Choroid plexus epithelial cell (primary cell): ENCODE results near the gene KRTAP10-1.

ENCODE experiments used
- DNase-seq: peaks from one replicate; pipeline ENCODE4 v3.0.0-alpha.2; 2010; ENCODE audit warnings: low read depth
- H3K4me3 ChIP-seq: 2 replicates; pipeline ENCODE4 v1.5.1; 2011; ENCODE audit warnings: low read depth, mild to moderate bottlenecking, control low read depth, low read length, moderate library complexity
- CTCF ChIP-seq: conservative IDR thresholded peaks from 2 replicates; pipeline ENCODE4 v1.5.1; 2011; ENCODE audit warnings: low read depth, mild to moderate bottlenecking, control low read depth, inconsistent platforms, low read length, moderate library complexity

Gene KRTAP10-1

DNA sequence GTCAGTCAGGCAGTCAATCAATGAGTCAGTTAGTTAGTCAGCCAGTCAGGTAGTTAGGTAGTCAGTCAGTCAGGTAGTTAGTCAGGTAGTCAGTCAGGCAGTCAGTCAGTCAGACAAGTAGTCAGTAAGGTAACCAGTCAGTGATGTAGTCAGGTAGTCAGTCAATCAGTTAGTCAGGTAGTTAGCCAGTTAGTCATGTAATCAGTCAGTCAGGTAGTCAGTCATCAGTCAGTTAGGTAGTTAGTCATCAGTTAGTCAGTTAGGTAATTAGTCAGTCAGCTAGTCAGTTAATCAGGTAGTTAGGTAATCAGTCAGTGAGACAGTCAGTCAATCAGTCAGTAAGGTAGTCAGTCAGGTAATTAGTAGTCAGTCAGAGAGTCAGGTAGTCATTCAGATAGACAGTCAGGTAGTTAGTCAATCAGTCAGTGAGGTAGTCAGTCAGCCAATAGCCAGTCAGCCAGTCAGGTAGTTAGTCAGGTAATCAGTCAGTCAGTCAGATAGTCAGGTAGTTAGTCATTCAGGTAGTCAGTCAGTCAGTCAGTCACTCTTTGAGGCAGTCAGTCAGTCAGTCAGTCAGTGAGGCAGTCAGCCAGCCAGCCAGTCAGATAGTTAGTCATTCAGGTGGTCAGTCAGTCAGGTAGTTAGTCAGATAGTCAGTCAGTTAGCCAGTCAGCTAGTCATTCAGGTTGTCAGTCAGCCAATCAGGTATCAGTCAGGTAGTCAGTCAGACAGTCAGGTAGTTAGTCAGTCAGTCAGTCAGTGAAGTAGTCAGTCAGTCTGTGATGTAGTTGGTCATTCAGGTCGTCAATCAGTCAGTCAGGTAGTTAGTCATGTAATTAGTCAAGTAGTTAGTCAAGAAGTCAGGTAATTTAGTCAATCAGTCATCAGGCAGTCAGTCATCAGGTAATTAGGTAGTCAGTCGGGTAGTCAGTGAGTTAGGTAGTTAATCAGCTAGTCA is 15.3 kb downstream of the KRTAP10-1 start:
- no peak for DNase-seq
- no peak overlapping the region for H3K4me3 ChIP-seq
- TF ChIP-seq CTCF = no peak

DNA sequence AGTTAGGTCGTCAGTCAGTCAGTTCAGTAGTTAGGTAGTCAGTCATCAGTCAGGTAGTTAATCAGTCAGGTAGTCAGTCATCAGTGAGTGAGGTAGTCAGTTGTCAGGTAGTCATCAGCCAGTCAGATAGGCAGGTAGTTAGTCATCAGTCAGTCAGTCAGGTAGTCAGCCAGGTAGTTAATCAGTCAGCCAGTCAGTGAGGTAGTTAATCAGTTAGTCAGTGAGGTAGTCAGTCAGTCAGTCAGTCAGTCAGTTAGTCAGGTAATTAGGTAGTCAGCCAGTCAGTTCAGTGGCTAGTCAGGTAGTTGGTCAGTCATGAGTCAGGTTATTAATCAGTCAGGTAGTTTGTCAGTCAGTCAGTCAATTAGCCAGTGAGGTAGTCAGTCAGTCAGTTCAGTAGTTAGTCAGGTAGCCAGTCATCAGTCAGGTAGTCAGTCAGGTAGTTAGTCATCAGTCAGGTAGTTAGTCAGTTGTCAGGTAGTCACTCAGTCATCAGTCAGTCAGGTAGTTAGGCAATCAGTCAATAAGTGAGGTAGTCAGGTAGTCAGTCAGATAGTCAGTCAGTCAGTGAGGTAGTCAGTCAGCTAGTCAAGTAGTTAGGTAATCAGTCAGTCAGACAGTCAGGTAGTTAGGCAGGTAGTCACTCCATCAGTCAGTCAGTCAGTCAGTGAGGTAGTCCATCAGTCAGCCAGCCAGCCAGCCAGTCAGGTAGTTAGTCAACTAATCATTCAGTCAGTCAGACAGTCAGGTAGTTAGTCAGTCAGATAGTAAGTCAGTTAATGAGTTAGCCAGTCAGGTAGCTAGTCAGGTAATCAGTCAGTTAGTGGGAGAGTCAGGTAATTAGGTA is 16.2 kb downstream of the KRTAP10-1 start:
- H3K4me3 ChIP-seq = no peak overlapping the region
- DNase-seq = no peak
- TF ChIP-seq CTCF = no peak

DNA sequence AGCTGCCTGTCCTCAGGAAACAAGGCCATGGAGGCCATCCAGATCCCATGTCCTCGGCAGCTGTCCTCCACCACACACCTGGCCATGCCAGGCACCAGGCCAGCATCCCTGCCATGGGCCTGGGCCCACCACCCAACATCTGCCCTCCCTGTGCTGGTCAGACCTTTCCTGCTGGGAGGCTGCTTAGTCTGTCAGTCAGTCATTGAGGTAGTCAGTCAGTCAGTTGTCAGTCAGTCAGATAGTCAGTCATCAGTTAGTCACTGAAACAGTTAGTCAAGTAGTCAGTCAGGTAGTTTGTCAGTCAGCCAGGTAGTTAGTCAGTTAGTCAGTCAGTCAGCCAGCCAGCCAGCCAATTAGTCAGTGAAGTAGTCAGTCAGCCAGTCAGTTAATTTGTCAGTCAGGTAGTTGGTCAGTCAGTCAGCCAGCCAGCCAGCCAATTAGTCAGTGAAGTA is 17.2 kb downstream of the KRTAP10-1 start:
- H3K4me3 ChIP-seq = no peak overlapping the region
- no peak for TF ChIP-seq CTCF
- no peak for DNase-seq

DNA sequence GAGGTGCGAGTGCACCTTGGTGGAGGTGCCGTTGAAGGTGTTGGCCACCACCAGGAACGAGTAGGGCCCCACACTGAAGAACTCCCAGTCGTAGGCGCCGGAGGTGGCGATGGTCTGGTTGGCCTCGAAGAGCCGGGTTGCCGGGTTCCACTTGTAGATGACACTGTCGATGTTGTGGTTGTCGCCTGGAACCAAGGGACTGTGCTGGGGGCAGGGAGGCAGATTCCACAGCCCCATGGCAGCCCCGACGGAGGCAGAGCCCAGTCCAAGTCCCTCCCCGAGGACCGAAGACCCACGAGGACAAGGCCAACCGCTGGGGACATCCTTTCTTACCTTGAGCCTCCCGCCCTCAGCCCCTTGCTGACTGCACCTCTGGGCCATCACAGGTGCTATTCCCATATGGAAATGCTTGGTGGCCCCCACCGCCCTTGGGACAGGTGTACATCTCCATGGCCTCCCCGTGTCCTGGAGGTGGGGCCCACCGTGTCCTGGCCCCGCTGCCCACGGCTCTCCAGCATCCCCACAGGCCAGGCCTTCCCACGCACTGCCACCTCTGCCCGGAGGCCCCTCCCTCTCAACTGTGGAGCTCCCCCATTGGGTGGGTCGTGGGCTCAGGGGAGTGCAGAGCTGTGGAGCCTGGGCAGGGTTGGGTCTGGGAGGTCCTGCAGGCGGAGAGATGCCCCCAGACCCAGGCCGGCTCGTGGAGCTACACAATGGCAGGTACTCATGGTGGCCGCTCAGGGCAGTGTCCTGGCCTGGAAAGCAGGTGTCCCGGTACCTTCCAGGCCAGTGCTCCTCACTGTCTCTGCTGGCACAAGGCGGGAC is 17.9 kb downstream of the KRTAP10-1 start:
- TF ChIP-seq CTCF = no peak
- no peak for DNase-seq
- no peak overlapping the region for H3K4me3 ChIP-seq

DNA sequence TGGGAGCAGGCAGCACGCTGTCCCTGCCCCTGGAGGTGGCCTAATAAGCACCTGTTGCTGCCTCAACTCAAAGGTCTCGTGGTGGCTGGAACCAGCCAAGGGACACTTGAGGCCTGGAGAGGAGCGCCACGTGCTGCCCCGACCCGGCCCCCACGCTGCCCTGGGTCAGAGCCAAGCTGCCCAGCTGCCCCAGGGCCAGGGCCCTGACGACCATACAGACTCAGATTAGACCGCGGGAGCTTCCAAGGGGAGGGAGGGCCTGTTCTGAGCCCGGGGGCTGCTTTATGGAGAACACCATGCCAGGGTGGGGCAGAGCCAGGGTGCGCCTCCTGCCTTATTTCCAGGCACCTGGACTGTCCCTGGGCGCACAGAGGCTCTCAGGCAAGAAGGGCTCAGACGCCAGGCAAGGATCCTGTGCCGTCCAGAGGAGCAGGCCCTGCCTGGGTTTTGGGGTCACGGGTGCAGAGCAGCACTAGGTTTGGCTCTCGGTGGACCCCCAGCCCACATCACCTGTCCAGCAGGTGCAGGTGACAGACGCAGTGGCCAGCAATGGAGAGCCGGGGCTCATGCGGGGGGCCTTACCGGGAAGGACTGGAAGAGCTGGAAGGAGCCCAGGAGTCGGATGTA is 18.6 kb downstream of the KRTAP10-1 start:
- no peak overlapping the region for H3K4me3 ChIP-seq
- no peak for TF ChIP-seq CTCF
- no peak for DNase-seq
